ENCODE data around the gene GRIN2A.

Gene GRIN2A

DNA sequence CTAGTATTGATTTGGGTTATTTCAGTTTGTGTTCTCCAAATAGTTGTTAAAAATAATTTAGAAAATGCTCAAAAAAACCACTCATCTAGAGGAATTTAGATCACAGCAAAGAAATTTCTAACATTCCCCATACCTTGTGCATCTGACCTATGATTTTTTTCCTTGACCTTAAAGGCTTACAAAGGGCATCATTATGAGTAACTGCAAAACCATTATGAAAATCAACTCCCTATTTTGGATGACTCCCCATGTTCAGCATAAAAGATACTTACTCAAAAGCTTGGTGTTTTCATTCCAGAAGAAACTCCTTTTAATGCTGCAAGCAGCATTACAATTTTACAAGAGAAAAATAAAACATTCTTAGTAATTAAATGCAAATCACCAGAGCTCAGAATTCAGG is 83.2 kb downstream of the GRIN2A start:
- DNase-seq, result no peak
- H3F3A ChIP-seq (ENCODE audit: insufficient read depth, low read length), result no peaks in the 10 kb centered on the region
- no peak overlapping the region for H3K9ac ChIP-seq (ENCODE audit: low read length)
- no peak overlapping the region for H3K27ac ChIP-seq (ENCODE audit: low read length)
- no peaks in the 10 kb centered on the region for H3K4me1 ChIP-seq (ENCODE audit: low read length)
- no peaks in the 10 kb centered on the region for H3K9me3 ChIP-seq (replicated peaks; ENCODE audit: insufficient read depth, low read length)
- H2AFZ ChIP-seq (ENCODE audit: low read length), result no peak overlapping the region
- H3K27me3 ChIP-seq (replicated peaks; ENCODE audit: insufficient read depth, low read length), result no peaks in the 10 kb centered on the region
- H3K36me3 ChIP-seq (replicated peaks; ENCODE audit: insufficient read depth, low read length), result no peaks in the 10 kb centered on the region
- H3K4me3 ChIP-seq (ENCODE audit: low read length), result no peak overlapping the region
- H4K20me1 ChIP-seq (ENCODE audit: insufficient read depth, low read length), result no peaks in the 10 kb centered on the region
- TF ChIP-seq EZH2phosphoT487 (IDR thresholded peaks at IDR 0.05; ENCODE audit: low read length) (no peak), EZH2 (optimal IDR thresholded peaks at IDR 0.05; ENCODE audit: low read depth, low read length) (no peak)
- TF ChIP-seq, protein P1, sequence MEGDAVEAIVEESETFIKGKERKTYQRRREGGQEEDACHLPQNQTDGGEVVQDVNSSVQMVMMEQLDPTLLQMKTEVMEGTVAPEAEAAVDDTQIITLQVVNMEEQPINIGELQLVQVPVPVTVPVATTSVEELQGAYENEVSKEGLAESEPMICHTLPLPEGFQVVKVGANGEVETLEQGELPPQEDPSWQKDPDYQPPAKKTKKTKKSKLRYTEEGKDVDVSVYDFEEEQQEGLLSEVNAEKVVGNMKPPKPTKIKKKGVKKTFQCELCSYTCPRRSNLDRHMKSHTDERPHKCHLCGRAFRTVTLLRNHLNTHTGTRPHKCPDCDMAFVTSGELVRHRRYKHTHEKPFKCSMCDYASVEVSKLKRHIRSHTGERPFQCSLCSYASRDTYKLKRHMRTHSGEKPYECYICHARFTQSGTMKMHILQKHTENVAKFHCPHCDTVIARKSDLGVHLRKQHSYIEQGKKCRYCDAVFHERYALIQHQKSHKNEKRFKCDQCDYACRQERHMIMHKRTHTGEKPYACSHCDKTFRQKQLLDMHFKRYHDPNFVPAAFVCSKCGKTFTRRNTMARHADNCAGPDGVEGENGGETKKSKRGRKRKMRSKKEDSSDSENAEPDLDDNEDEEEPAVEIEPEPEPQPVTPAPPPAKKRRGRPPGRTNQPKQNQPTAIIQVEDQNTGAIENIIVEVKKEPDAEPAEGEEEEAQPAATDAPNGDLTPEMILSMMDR (IDR thresholded peaks at IDR 0.05; ENCODE audit: low read length), result no peak
- H3K9me2 ChIP-seq (replicated peaks; ENCODE audit: insufficient read depth, low read length), result no peaks in the 10 kb centered on the region
- H3K79me2 ChIP-seq (ENCODE audit: low read length), result no peaks in the 10 kb centered on the region
- H3K4me2 ChIP-seq (ENCODE audit: low read depth, low read length), result no peak overlapping the region

DNA sequence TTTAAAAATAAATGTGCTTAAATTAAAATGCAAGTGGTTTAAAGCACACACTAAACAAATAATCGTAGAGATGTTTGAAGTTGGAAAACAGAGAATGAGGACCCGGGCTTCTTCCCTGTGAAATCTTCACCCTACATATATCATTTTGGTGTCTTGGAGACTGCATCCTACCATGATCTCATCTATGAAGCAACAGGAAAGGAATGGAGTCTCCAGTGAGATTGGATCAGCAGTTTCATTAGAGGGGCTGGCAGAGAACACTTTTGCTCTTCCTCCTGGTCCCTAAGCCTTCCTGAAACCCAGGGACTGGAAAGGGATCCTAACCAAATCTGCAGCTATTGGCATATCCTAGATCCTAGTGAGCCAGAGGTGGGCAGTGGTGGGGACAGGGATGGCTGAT is 85.0 kb downstream of the GRIN2A start:
- H3K9me2 ChIP-seq (replicated peaks; ENCODE audit: insufficient read depth, low read length), result no peaks in the 10 kb centered on the region
- no peak overlapping the region for H3K4me3 ChIP-seq (ENCODE audit: low read length)
- no peak for DNase-seq
- no peaks in the 10 kb centered on the region for H3K36me3 ChIP-seq (replicated peaks; ENCODE audit: insufficient read depth, low read length)
- no peak overlapping the region for H3K4me2 ChIP-seq (ENCODE audit: low read depth, low read length)
- no peak overlapping the region for H3K9ac ChIP-seq (ENCODE audit: low read length)
- H4K20me1 ChIP-seq (ENCODE audit: insufficient read depth, low read length), result no peaks in the 10 kb centered on the region
- TF ChIP-seq, protein P1 (IDR thresholded peaks at IDR 0.05; ENCODE audit: low read length), result no peak
- TF ChIP-seq EZH2phosphoT487 (IDR thresholded peaks at IDR 0.05; ENCODE audit: low read length) (no peak), EZH2 (optimal IDR thresholded peaks at IDR 0.05; ENCODE audit: low read depth, low read length) (no peak)
- no peaks in the 10 kb centered on the region for H3K4me1 ChIP-seq (ENCODE audit: low read length)
- H2AFZ ChIP-seq (ENCODE audit: low read length), result no peak overlapping the region
- H3K9me3 ChIP-seq (replicated peaks; ENCODE audit: insufficient read depth, low read length), result no peaks in the 10 kb centered on the region
- H3K27ac ChIP-seq (ENCODE audit: low read length), result no peak overlapping the region
- H3K27me3 ChIP-seq (replicated peaks; ENCODE audit: insufficient read depth, low read length), result no peaks in the 10 kb centered on the region
- H3K79me2 ChIP-seq (ENCODE audit: low read length), result no peaks in the 10 kb centered on the region
- no peaks in the 10 kb centered on the region for H3F3A ChIP-seq (ENCODE audit: insufficient read depth, low read length)

DNA sequence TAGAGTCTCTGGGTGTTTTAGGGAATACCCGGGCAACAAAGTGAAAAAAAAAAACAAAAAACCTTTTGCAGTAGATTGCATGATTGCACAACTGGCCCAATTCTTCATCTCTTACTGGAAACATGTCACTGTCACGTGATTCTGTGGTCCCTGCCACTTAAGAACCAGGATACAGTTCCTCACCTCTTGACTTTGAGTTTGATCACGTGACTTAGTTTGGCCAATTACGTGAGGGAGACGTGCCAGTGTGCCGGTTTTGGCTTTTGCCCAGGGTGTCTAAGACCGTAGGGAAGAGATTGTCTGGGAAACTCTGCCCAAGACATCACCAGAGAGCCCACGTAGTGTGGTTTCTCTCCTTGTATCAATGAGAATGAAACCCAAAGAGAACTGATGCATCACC is 88.7 kb downstream of the GRIN2A start:
- no peaks in the 10 kb centered on the region for H3K4me1 ChIP-seq (ENCODE audit: low read length)
- H3K4me2 ChIP-seq (ENCODE audit: low read depth, low read length), result no peak overlapping the region

More for the DNA sequence above, 88.7 kb downstream of the GRIN2A start:
- H2AFZ ChIP-seq (ENCODE audit: low read length), result no peak overlapping the region
- H3K9me3 ChIP-seq (replicated peaks; ENCODE audit: insufficient read depth, low read length), result no peaks in the 10 kb centered on the region
- no peak overlapping the region for H3K27ac ChIP-seq (ENCODE audit: low read length)
- no peaks in the 10 kb centered on the region for H3K9me2 ChIP-seq (replicated peaks; ENCODE audit: insufficient read depth, low read length)
- no peaks in the 10 kb centered on the region for H3K27me3 ChIP-seq (replicated peaks; ENCODE audit: insufficient read depth, low read length)
- TF ChIP-seq EZH2 (optimal IDR thresholded peaks at IDR 0.05; ENCODE audit: low read depth, low read length) (no peak), EZH2phosphoT487 (IDR thresholded peaks at IDR 0.05; ENCODE audit: low read length) (no peak)
- TF ChIP-seq, protein P1 (IDR thresholded peaks at IDR 0.05; ENCODE audit: low read length), result no peak
- no peaks in the 10 kb centered on the region for H3F3A ChIP-seq (ENCODE audit: insufficient read depth, low read length)
- H3K4me3 ChIP-seq (ENCODE audit: low read length), result no peak overlapping the region
- H3K79me2 ChIP-seq (ENCODE audit: low read length), result no peaks in the 10 kb centered on the region
- no peak for DNase-seq
- H4K20me1 ChIP-seq (ENCODE audit: insufficient read depth, low read length), result no peaks in the 10 kb centered on the region
- H3K9ac ChIP-seq (ENCODE audit: low read length), result no peak overlapping the region
- H3K36me3 ChIP-seq (replicated peaks; ENCODE audit: insufficient read depth, low read length), result no peaks in the 10 kb centered on the region
